GM13977 (cell line): ENCODE measurements around the gene TMEM132A.

ENCODE experiments used
- DNase-seq: peaks from one replicate; pipeline ENCODE4 v3.0.0; 2012; ENCODE audit warnings: low spot score
- in situ Hi-C: fragments of 300-500 bp; cut with MboI; formaldehyde crosslinking; loops from one replicate; pipeline ENCODE4 v1.12.0; 2022; ENCODE audit warnings: low sequenced_read_pairs, low pct_unique_long_range_greater_than_20kb, mixed read lengths, inconsistent platforms; ENCODE audit not compliant: unreplicated experiment
- TF ChIP-seq, protein P1 (sequence below): IDR thresholded peaks from 2 replicates; pipeline ENCODE4 v1.5.1; 2012; ENCODE audit warnings: mild to moderate bottlenecking, control low read depth; ENCODE audit not compliant: insufficient read depth; ENCODE audit errors: extremely low read depth, missing control alignments

The TMEM132A gene

DNA sequence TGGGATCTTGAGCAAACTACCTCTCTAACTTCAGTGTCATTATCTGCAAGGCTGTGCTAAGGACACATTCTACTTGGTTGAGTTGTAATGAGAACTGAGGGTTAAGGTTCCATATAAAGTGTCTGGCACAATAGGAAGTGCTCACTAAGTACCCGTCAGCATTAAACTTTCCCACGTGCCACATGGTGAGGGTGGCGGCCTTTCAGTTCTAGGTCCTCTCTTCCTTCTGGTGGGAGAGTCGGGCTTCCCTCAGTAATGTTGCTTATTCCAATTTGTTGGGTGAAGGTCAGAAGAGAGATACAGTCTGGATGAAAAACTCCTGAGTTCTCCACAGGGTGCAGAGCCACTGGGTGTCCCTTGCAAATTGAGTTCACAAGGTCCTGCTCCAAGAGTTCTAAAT, 42.6 kb downstream of the TMEM132A start:
- in situ Hi-C loops = loop anchor here (10.0 kb wide), 1 partner anchor 158 kb away; no protein-coding TSS in a partner anchor
- TF ChIP-seq, protein P1, sequence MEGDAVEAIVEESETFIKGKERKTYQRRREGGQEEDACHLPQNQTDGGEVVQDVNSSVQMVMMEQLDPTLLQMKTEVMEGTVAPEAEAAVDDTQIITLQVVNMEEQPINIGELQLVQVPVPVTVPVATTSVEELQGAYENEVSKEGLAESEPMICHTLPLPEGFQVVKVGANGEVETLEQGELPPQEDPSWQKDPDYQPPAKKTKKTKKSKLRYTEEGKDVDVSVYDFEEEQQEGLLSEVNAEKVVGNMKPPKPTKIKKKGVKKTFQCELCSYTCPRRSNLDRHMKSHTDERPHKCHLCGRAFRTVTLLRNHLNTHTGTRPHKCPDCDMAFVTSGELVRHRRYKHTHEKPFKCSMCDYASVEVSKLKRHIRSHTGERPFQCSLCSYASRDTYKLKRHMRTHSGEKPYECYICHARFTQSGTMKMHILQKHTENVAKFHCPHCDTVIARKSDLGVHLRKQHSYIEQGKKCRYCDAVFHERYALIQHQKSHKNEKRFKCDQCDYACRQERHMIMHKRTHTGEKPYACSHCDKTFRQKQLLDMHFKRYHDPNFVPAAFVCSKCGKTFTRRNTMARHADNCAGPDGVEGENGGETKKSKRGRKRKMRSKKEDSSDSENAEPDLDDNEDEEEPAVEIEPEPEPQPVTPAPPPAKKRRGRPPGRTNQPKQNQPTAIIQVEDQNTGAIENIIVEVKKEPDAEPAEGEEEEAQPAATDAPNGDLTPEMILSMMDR = no peak
- no peak for DNase-seq

DNA sequence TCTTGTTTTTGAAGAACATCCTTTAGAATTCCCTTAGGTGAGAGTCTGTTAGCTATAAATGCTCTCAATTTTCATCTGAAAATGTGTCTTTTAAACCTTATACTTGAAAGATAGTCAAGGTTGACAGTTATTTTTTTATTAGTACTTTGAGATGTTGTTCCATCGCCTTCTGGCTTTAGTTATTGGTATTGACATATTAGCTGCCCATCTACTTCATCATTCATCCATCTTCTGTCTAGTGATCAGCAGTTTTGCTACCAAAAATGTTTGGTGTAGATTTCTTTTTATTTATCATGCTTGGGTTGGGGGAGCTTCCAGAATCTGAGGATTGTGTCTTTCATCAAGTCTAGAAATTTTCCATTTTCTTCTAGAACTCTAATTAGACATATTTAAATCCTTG, 44.0 kb downstream of the TMEM132A start:
- in situ Hi-C loops = loop anchor here (10.0 kb wide), 1 partner anchor 157 kb away; no protein-coding TSS in a partner anchor
- DNase-seq = no peak
- TF ChIP-seq, protein P1 = no peak

GRCh38 chr11:60970369-60970774, 46.1 kb downstream of the TMEM132A start:
- DNase-seq = peak; percentile 79
- in situ Hi-C loops = no loop called here
- TF ChIP-seq, protein P1 = peak; percentile 93

DNA sequence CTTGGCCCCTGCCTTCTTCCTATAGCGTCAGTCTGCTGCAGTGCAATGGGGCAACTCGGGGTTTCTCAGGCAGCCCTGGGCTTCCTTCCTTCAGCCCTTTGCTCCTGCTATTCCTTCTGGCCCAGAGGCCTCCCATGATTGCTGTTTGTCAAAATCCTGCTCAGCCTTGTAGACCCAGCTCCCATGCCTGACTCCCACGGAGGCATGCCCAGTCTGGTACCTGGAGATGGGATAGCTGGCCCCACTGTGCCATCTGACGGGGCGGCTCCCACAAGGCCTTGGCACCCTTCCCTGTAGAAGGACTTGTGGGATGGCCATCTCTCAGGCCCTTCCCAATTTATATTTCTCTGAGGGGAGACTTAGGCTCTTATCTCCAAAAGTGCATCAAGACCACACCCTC, 46.6 kb downstream of the TMEM132A start:
- in situ Hi-C loops = no loop called here
- TF ChIP-seq, protein P1 = no peak
- no peak for DNase-seq

DNA sequence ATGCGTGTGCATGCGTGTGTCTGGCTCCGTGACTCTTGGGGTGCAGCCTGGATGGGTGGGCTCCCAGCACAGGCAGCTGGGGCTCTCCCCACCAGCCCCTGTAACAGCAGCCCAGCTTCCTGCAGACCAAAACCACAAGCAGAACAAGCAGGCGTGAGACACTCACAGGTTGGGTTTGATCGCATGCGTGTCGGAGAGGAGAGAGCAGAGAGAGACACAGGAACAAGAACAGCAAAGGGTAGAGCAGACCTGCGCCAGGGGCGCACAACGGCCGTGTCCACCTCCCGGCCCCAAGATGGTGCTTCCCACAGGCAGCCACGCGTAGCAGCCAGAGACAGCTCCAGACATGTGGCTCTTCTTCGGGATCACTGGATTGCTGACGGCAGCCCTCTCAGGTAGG, 47.3 kb downstream of the TMEM132A start, which contains the start of gene CD6:
Gene CD6, plus strand, starts transcription at position 161 of the 400 bp plus-strand sequence. Its CDS starts 186 bp downstream, at position 347.
- in situ Hi-C loops = no loop called here
- TF ChIP-seq, protein P1 = no peak
- DNase-seq = no peak

DNA sequence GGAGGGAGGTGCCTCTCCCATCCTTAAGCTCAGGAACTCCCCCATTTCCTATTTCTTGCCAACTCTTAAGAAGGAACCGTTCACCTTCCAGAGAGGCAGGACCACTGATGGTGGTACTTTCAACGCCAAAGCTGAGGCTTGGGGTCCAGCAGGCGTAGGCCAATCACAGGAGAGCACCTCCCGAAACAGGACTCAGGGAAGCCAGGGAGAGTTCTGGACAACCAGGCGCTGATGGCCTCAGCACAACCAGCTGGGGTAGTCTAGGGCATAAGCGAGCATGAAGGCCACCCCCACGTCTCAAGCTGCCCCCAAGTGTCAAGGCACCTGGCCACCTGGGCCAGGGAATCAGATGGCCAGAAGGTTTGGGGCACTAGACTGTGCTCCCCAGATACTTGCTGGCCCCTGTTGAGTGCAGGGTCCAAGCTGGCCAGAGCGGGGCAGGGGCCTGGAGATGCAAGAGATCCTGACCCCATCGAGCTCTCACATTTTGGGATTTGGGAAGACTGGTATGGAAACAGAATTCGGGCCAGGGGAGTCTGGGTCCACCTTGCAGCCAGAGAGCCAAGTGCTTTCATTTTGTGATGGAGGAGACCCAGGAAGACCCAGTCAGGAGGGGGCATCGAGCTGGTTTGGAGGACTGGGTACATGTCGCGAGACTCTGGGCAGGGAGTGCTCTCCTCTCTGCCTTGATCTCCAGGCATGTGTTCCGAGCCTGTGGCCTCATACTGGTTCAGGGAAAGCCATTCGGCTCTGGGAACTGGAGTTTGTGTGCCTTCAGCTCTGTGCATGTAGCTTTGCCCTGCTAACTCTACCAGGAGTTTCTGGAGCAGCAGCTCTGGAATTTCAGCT, 48.1 kb downstream of the TMEM132A start:
- in situ Hi-C loops = no loop called here
- TF ChIP-seq, protein P1 = no peak
- DNase-seq = no peak
